ENCODE results near the gene TNRC6B.

The TNRC6B gene

GRCh38 chr22:40244586-40244985 lies 66.9 kb downstream of the TNRC6B start:
- no peak overlapping the region for H3K27ac ChIP-seq (ENCODE audit: extremely low read depth, low read depth, low read length)
- ChIA-PET CTCF (interaction anchor here (0.6 to 1.0 kb wide), 2 partner anchors 8 to 51 kb away, joined by 3 to 4 read pairs; no protein-coding TSS in a partner anchor), POLR2A (no interaction called here)
- H3K36me3 ChIP-seq (ENCODE audit: control insufficient read depth in 2 of 2, insufficient read depth in 1 of 2, low read length in 2 of 2): peaks cover 0 to 14% of the 10 kb centered on the region in 2 experiments; a peak in 1 of 3 replicates
- TF ChIP-seq ZBTB6 (tag by site-specific recombination; IDR thresholded peaks at IDR 0.05) (no peak), ZNF621 (tag by site-specific recombination; IDR thresholded peaks at IDR 0.05) (no peak), MYNN (tag by site-specific recombination; IDR thresholded peaks at IDR 0.05; ENCODE audit: borderline replicate concordance) (no peak)
- H3K9me3 ChIP-seq (ENCODE audit: control insufficient read depth, insufficient read depth, low read depth, low read length): no peaks in the 10 kb centered on the region
- H3K4me1 ChIP-seq (ENCODE audit: control insufficient read depth, insufficient read depth, low read length): peaks cover 8% of the 10 kb centered on the region; the same call in 1 of the 2 replicates
- no peak overlapping the region for H3K4me3 ChIP-seq (ENCODE audit: low read depth, low read length)

GRCh38 chr22:40247976-40248375 lies 70.3 kb downstream of the TNRC6B start:
- ChIA-PET POLR2A (no interaction called here), CTCF (no interaction called here)
- peaks cover 5% of the 10 kb centered on the region for H3K4me1 ChIP-seq (ENCODE audit: control insufficient read depth, insufficient read depth, low read length)
- peaks cover 0 to 14% of the 10 kb centered on the region in 2 experiments; a peak in 1 of 3 replicates for H3K36me3 ChIP-seq (ENCODE audit: control insufficient read depth in 2 of 2, insufficient read depth in 1 of 2, low read length in 2 of 2)
- no peak overlapping the region for H3K4me3 ChIP-seq (ENCODE audit: low read depth, low read length)
- no peaks in the 10 kb centered on the region for H3K9me3 ChIP-seq (ENCODE audit: control insufficient read depth, insufficient read depth, low read depth, low read length)
- H3K27ac ChIP-seq (ENCODE audit: extremely low read depth, low read depth, low read length): no peak overlapping the region
- TF ChIP-seq KLF7 (tag by site-specific recombination; IDR thresholded peaks at IDR 0.05; ENCODE audit: borderline replicate concordance) (no peak), ZBTB48 (tag by site-specific recombination; IDR thresholded peaks at IDR 0.05) (no peak), ZNF639 (tag by site-specific recombination; IDR thresholded peaks at IDR 0.05) (no peak)

GRCh38 chr22:40249286-40249685 lies 71.6 kb downstream of the TNRC6B start:
- peaks cover 5% of the 10 kb centered on the region for H3K4me1 ChIP-seq (ENCODE audit: control insufficient read depth, insufficient read depth, low read length)
- TF ChIP-seq ZNF518A (tag by site-specific recombination; conservative IDR thresholded peaks at IDR 0.05; ENCODE audit: low read depth): no peak
- no peak for TF ChIP-seq ZNF707 (tag by site-specific recombination; IDR thresholded peaks at IDR 0.05)
- no peak for TF ChIP-seq ZNF626 (tag by site-specific recombination; IDR thresholded peaks at IDR 0.05)
- TF ChIP-seq ZNF785 (tag by site-specific recombination; IDR thresholded peaks at IDR 0.05): no peak
- no peak for TF ChIP-seq MZF1 (tag by site-specific recombination; IDR thresholded peaks at IDR 0.05; ENCODE audit: borderline replicate concordance)
- TF ChIP-seq ZNF184 (tag by site-specific recombination; IDR thresholded peaks at IDR 0.05): no peak
- TF ChIP-seq ZNF488 (tag by site-specific recombination; IDR thresholded peaks at IDR 0.05): no peak
- TF ChIP-seq ZNF175 (tag by site-specific recombination; IDR thresholded peaks at IDR 0.05): no peak
- TF ChIP-seq ZFP37 (tag by site-specific recombination; IDR thresholded peaks at IDR 0.05): no peak
- no peak for TF ChIP-seq ZFP69B (tag by site-specific recombination; IDR thresholded peaks at IDR 0.05)
- no peak for TF ChIP-seq ZNF37A (tag by site-specific recombination; IDR thresholded peaks at IDR 0.05)
- no peak for TF ChIP-seq ZNF391 (tag by site-specific recombination; IDR thresholded peaks at IDR 0.05; ENCODE audit: borderline replicate concordance, low read depth)
- no peak for TF ChIP-seq ZNF654 (tag by site-specific recombination; IDR thresholded peaks at IDR 0.05; ENCODE audit: low read depth)
- peaks cover 0 to 14% of the 10 kb centered on the region in 2 experiments; a peak in 1 of 3 replicates for H3K36me3 ChIP-seq (ENCODE audit: control insufficient read depth in 2 of 2, insufficient read depth in 1 of 2, low read length in 2 of 2)
- H3K4me3 ChIP-seq (ENCODE audit: low read depth, low read length): no peak overlapping the region
- H3K27ac ChIP-seq (ENCODE audit: extremely low read depth, low read depth, low read length): no peak overlapping the region
- H3K9me3 ChIP-seq (ENCODE audit: control insufficient read depth, insufficient read depth, low read depth, low read length): no peaks in the 10 kb centered on the region
- ChIA-PET POLR2A (no interaction called here), CTCF (interaction anchor here (0.7 kb wide), 1 partner anchor 51 kb away, joined by 3 read pairs; no protein-coding TSS in a partner anchor)
